ENCODE measurements around the gene CYP27B1.
"Not testable (repeated sequence)": the region's sequence is repeated elsewhere in the genome, so short reads cannot be mapped to it uniquely, and the experiment has no call there.

Gene CYP27B1

GRCh38 chr12:57733928-57734327 lies 33.0 kb downstream of the CYP27B1 start:
- no peak for DNase-seq

- no peak for DNase-seq
Measured at GRCh38 chr12:57732726-57733593, 33.9 kb downstream of the CYP27B1 start.

GRCh38 chr12:57732270-57732669 lies 34.6 kb downstream of the CYP27B1 start:
- no peak for DNase-seq

GRCh38 chr12:57731411-57732080 lies 35.3 kb downstream of the CYP27B1 start:
- DNase-seq, result no peak

- no peak for DNase-seq
Measured at GRCh38 chr12:57730336-57731067, 36.4 kb downstream of the CYP27B1 start.

- no peak for DNase-seq
Measured at GRCh38 chr12:57729321-57729844, 37.5 kb downstream of the CYP27B1 start.

GRCh38 chr12:57727758-57728395 lies 39.0 kb downstream of the CYP27B1 start:
- no peak for DNase-seq

- DNase-seq, result no peak
Measured at GRCh38 chr12:57726884-57727757, 39.8 kb downstream of the CYP27B1 start.

GRCh38 chr12:57726151-57726883 lies 40.6 kb downstream of the CYP27B1 start:
- DNase-seq, result peak; percentile 89

- DNase-seq, result no peak
Measured at GRCh38 chr12:57725851-57726150, 41.1 kb downstream of the CYP27B1 start.

- DNase-seq, result no peak
Measured at GRCh38 chr12:57724936-57725740, 41.7 kb downstream of the CYP27B1 start.

GRCh38 chr12:57724003-57724935 lies 42.6 kb downstream of the CYP27B1 start:
- no peak for DNase-seq

GRCh38 chr12:57723630-57723962 lies 43.3 kb downstream of the CYP27B1 start:
- no peak for DNase-seq

- DNase-seq, result no peak
Measured at GRCh38 chr12:57722716-57723629, 43.9 kb downstream of the CYP27B1 start.

GRCh38 chr12:57721846-57722608 lies 44.9 kb downstream of the CYP27B1 start:
- DNase-seq, result not testable (repeated sequence)

GRCh38 chr12:57720606-57721595 lies 46.0 kb downstream of the CYP27B1 start:
- no peak for DNase-seq
